ENCODE data around the gene VPS33A. TPM values are rescaled to one million over a fixed set of nuclear protein-coding genes. Genes with fewer than 3 reads are reported as not detected.

VPS33A gene
- total RNA-seq, 1 donor from 2014 or later = 11.4 TPM

- peaks cover 91% of the 10 kb centered on the region for H3K36me3 ChIP-seq
Observed at GRCh38 chr12:122238861-122239260, 27.4 kb downstream of the VPS33A start.

DNA sequence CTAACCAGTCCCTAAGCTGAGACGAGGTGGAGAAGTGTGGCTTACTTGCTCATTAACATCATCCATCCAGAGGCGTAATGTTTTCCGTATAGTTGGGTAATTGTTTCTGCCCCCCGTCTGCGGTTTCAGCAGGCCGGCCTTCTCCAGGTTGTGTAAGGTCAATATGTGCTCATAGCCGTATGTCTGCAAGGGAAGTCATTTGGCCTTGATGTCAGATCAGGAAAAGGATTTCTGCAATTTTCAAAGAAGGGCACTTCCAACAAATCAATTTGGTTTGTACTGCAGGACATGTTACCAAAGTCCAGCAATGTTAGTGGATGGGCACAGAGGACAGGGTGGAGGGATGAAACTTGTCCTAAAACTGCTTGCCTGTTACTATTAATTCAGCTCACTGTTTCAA is 30.6 kb downstream of the VPS33A start:
- no peaks in the 10 kb centered on the region for H3K27me3 ChIP-seq (ENCODE audit: low read depth)
- no peak overlapping the region for H3K27ac ChIP-seq (replicated peaks)
- intact Hi-C loops (cut with micrococcal nuclease) = no loop called here
- H3K4me3 ChIP-seq = no peak overlapping the region
- no peaks in the 10 kb centered on the region for H3K9me3 ChIP-seq (replicated peaks)
- TF ChIP-seq, protein P1, sequence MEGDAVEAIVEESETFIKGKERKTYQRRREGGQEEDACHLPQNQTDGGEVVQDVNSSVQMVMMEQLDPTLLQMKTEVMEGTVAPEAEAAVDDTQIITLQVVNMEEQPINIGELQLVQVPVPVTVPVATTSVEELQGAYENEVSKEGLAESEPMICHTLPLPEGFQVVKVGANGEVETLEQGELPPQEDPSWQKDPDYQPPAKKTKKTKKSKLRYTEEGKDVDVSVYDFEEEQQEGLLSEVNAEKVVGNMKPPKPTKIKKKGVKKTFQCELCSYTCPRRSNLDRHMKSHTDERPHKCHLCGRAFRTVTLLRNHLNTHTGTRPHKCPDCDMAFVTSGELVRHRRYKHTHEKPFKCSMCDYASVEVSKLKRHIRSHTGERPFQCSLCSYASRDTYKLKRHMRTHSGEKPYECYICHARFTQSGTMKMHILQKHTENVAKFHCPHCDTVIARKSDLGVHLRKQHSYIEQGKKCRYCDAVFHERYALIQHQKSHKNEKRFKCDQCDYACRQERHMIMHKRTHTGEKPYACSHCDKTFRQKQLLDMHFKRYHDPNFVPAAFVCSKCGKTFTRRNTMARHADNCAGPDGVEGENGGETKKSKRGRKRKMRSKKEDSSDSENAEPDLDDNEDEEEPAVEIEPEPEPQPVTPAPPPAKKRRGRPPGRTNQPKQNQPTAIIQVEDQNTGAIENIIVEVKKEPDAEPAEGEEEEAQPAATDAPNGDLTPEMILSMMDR (IDR thresholded peaks at IDR 0.05; ENCODE audit: borderline replicate concordance) = no peak
- no peak for DNase-seq
- H3K4me1 ChIP-seq = no peaks in the 10 kb centered on the region
- peaks cover 92% of the 10 kb centered on the region for H3K36me3 ChIP-seq

More at GRCh38 chr12:122238861-122239260, 27.4 kb downstream of the VPS33A start:
- DNase-seq = no peak
- intact Hi-C loops (cut with micrococcal nuclease) = no loop called here
- TF ChIP-seq, protein P1 (IDR thresholded peaks at IDR 0.05; ENCODE audit: borderline replicate concordance) = no peak
- Histone ChIP-seq H3K4me3 (no peak overlapping the region), H3K9me3 (replicated peaks) (no peaks in the 10 kb centered on the region), H3K27ac (replicated peaks) (no peak overlapping the region), H3K4me1 (no peaks in the 10 kb centered on the region), H3K27me3 (ENCODE audit: low read depth) (no peaks in the 10 kb centered on the region)

- TF ChIP-seq, protein P1 (IDR thresholded peaks at IDR 0.05; ENCODE audit: borderline replicate concordance) = no peak
- Histone ChIP-seq H3K4me3 (no peak overlapping the region), H3K4me1 (no peaks in the 10 kb centered on the region), H3K27ac (replicated peaks) (no peak overlapping the region), H3K9me3 (replicated peaks) (no peaks in the 10 kb centered on the region), H3K36me3 (peaks cover 82% of the 10 kb centered on the region), H3K27me3 (ENCODE audit: low read depth) (no peaks in the 10 kb centered on the region)
- intact Hi-C loops (cut with micrococcal nuclease) = no loop called here
- no peak for DNase-seq
Observed at GRCh38 chr12:122232691-122233090, 33.6 kb downstream of the VPS33A start.

- intact Hi-C loops (cut with micrococcal nuclease) = no loop called here
- no peak overlapping the region for H3K4me3 ChIP-seq
- no peak overlapping the region for H3K27ac ChIP-seq (replicated peaks)
- H3K36me3 ChIP-seq = peaks cover 66% of the 10 kb centered on the region
- H3K27me3 ChIP-seq (ENCODE audit: low read depth) = no peaks in the 10 kb centered on the region
- no peaks in the 10 kb centered on the region for H3K9me3 ChIP-seq (replicated peaks)
- TF ChIP-seq, protein P1 (IDR thresholded peaks at IDR 0.05; ENCODE audit: borderline replicate concordance) = no peak
- H3K4me1 ChIP-seq = peaks cover 9% of the 10 kb centered on the region
- no peak for DNase-seq
Observed at GRCh38 chr12:122230798-122231197, 35.5 kb downstream of the VPS33A start.

GRCh38 chr12:122228092-122228491 is 38.2 kb downstream of the VPS33A start:
- Histone ChIP-seq H3K4me3 (no peak overlapping the region), H3K36me3 (peaks cover 42% of the 10 kb centered on the region), H3K9me3 (replicated peaks) (no peaks in the 10 kb centered on the region), H3K27me3 (ENCODE audit: low read depth) (no peaks in the 10 kb centered on the region), H3K27ac (replicated peaks) (no peak overlapping the region), H3K4me1 (peaks cover 36% of the 10 kb centered on the region)
- no peak for DNase-seq
- TF ChIP-seq, protein P1 (IDR thresholded peaks at IDR 0.05; ENCODE audit: borderline replicate concordance) = no peak
- intact Hi-C loops (cut with micrococcal nuclease) = no loop called here

GRCh38 chr12:122227341-122227740 is 39.0 kb downstream of the VPS33A start:
- H3K36me3 ChIP-seq = peaks cover 42% of the 10 kb centered on the region
- H3K4me3 ChIP-seq = no peak overlapping the region
- H3K9me3 ChIP-seq (replicated peaks) = no peaks in the 10 kb centered on the region
- TF ChIP-seq, protein P1 (IDR thresholded peaks at IDR 0.05; ENCODE audit: borderline replicate concordance) = no peak
- intact Hi-C loops (cut with micrococcal nuclease) = no loop called here
- H3K4me1 ChIP-seq = peaks cover 41% of the 10 kb centered on the region
- DNase-seq = no peak
- H3K27me3 ChIP-seq (ENCODE audit: low read depth) = no peaks in the 10 kb centered on the region
- no peak overlapping the region for H3K27ac ChIP-seq (replicated peaks)

Measured in left ventricle myocardium inferior (tissue), 1 donor.